Measurements from ENCODE around the gene RGMA. TPM values are rescaled to one million over a fixed set of nuclear protein-coding genes. Genes with fewer than 3 reads are reported as not detected.

Gene RGMA
- total RNA-seq, 2 experiments from 2014 or later: not detected

DNA sequence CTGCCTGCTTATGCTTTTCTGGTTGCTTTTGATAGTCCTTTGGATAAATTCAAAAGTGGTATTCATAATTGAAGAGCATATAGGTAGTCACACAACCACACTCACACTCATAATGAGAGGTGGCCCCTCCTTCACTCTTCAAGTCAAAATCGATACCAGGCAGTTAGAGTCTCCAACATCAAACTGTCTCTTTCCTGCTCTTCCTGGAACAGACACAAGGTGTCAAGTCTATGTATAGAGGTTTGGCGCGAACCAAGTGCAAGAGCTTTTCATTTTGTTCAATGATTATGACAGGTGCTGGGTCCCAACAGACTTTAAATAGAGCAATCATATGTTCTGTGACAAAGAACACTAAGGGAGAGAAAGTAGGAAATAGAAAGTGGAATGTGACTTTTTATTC lies 29.9 kb upstream of the RGMA start:
- CTCF ChIA-PET (ENCODE audit: unreplicated experiment): no interaction called here
- POLR2A ChIA-PET: no interaction called here
- Histone ChIP-seq H3K79me2 (ENCODE audit: insufficient read depth, low read depth, low read length) (no peaks in the 10 kb centered on the region), H3K4me1 (ENCODE audit: insufficient read depth, low read length, poor library complexity, severe bottlenecking) (no peaks in the 10 kb centered on the region), H3K4me2 (ENCODE audit: low read length) (no peak overlapping the region), H4K20me1 (ENCODE audit: insufficient read depth, low read length) (no peaks in the 10 kb centered on the region), H3K27ac (ENCODE audit: low read depth, low read length, poor library complexity, severe bottlenecking) (no peak overlapping the region), H3K4me3 (ENCODE audit: low read depth, low read length, poor library complexity, severe bottlenecking) (no peak overlapping the region), H2AFZ (ENCODE audit: low read length) (no peak overlapping the region), H3K36me3 (ENCODE audit: insufficient read depth, low read length) (no peaks in the 10 kb centered on the region), H3K9me3 (ENCODE audit: low read length) (no peaks in the 10 kb centered on the region), H3K9me2 (ENCODE audit: insufficient read depth, low read length) (no peaks in the 10 kb centered on the region)
- intact Hi-C loops (cut with micrococcal nuclease; ENCODE audit: unreplicated experiment): no loop called here
- TF ChIP-seq, protein P1, sequence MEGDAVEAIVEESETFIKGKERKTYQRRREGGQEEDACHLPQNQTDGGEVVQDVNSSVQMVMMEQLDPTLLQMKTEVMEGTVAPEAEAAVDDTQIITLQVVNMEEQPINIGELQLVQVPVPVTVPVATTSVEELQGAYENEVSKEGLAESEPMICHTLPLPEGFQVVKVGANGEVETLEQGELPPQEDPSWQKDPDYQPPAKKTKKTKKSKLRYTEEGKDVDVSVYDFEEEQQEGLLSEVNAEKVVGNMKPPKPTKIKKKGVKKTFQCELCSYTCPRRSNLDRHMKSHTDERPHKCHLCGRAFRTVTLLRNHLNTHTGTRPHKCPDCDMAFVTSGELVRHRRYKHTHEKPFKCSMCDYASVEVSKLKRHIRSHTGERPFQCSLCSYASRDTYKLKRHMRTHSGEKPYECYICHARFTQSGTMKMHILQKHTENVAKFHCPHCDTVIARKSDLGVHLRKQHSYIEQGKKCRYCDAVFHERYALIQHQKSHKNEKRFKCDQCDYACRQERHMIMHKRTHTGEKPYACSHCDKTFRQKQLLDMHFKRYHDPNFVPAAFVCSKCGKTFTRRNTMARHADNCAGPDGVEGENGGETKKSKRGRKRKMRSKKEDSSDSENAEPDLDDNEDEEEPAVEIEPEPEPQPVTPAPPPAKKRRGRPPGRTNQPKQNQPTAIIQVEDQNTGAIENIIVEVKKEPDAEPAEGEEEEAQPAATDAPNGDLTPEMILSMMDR (conservative IDR thresholded peaks at IDR 0.05; ENCODE audit: low read length): no peak
- no peak for TF ChIP-seq EZH2phosphoT487 (IDR thresholded peaks at IDR 0.05; ENCODE audit: borderline replicate concordance, low read depth, low read length)
- DNase-seq (ENCODE audit: low spot score): no peak
- no TSS peak for BruUV-seq (replicated peaks)

DNA sequence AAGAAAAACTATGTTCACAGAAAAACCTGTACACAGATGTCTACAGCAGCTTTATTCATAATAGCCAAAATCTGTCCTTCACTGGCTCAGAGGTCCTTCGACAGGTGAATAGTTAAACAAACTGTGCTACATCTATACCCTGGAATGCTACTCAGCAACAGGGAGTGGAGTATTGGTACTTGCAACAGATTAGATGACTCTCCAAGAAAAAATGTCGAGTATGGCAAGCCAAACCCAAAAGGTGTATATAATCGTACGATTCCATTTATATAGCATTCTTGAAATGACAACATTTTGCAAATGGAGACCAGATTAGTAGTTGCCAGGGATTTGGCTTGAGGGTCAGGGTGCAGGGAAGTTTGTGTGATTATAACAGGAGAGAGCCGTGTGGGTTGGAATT lies 22.4 kb upstream of the RGMA start:
- H3K4me2 ChIP-seq (ENCODE audit: low read length): no peak overlapping the region
- H3K4me3 ChIP-seq (ENCODE audit: low read depth, low read length, poor library complexity, severe bottlenecking): no peak overlapping the region
- no TSS peak for BruUV-seq (replicated peaks)
- TF ChIP-seq, protein P1 (conservative IDR thresholded peaks at IDR 0.05; ENCODE audit: low read length): no peak
- no peak for TF ChIP-seq EZH2phosphoT487 (IDR thresholded peaks at IDR 0.05; ENCODE audit: borderline replicate concordance, low read depth, low read length)
- H3K4me1 ChIP-seq (ENCODE audit: insufficient read depth, low read length, poor library complexity, severe bottlenecking): no peaks in the 10 kb centered on the region
- no peaks in the 10 kb centered on the region for H3K79me2 ChIP-seq (ENCODE audit: insufficient read depth, low read depth, low read length)
- no peaks in the 10 kb centered on the region for H4K20me1 ChIP-seq (ENCODE audit: insufficient read depth, low read length)
- no peak overlapping the region for H2AFZ ChIP-seq (ENCODE audit: low read length)
- ChIA-PET POLR2A (no interaction called here), CTCF (ENCODE audit: unreplicated experiment) (no interaction called here)
- intact Hi-C loops (cut with micrococcal nuclease; ENCODE audit: unreplicated experiment): no loop called here
- H3K9me3 ChIP-seq (ENCODE audit: low read length): no peaks in the 10 kb centered on the region
- DNase-seq (ENCODE audit: low spot score): no peak
- H3K27ac ChIP-seq (ENCODE audit: low read depth, low read length, poor library complexity, severe bottlenecking): no peak overlapping the region
- H3K36me3 ChIP-seq (ENCODE audit: insufficient read depth, low read length): no peaks in the 10 kb centered on the region
- H3K9me2 ChIP-seq (ENCODE audit: insufficient read depth, low read length): no peaks in the 10 kb centered on the region

DNA sequence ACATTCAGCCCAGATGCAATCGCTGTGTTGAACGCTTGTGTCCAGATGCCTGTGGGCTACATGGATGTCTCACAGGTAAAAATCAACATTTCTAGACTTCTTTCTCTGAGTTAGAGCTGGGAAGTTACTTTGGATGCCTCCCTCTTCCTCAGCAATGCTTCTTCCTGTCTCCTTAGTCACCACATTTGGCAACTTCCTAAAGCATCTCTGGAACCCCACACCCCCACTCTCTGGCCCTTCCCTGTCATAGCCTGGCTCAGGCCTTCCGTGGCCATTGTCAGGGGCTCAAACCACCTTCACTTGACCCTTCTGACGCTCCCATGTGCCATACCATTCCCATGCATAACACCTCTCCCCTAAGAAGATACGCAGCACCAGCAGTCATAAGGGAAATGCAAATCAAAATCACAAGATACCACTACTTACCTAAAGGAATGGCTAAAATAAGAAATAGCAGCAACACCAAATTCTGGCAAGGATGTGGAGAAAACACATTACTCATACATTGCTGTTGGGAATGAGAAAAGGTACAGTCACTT lies 21.6 kb upstream of the RGMA start:
- no peak overlapping the region for H3K27ac ChIP-seq (ENCODE audit: low read depth, low read length, poor library complexity, severe bottlenecking)
- H3K9me3 ChIP-seq (ENCODE audit: low read length): no peaks in the 10 kb centered on the region
- H3K4me3 ChIP-seq (ENCODE audit: low read depth, low read length, poor library complexity, severe bottlenecking): no peak overlapping the region
- H3K36me3 ChIP-seq (ENCODE audit: insufficient read depth, low read length): no peaks in the 10 kb centered on the region
- no peaks in the 10 kb centered on the region for H3K79me2 ChIP-seq (ENCODE audit: insufficient read depth, low read depth, low read length)
- no peaks in the 10 kb centered on the region for H3K4me1 ChIP-seq (ENCODE audit: insufficient read depth, low read length, poor library complexity, severe bottlenecking)
- no peak overlapping the region for H2AFZ ChIP-seq (ENCODE audit: low read length)
- no peak for DNase-seq (ENCODE audit: low spot score)
- ChIA-PET CTCF (ENCODE audit: unreplicated experiment) (interaction anchor here (0.6 kb wide), 1 partner anchor 20 kb away, joined by 5 read pairs; no protein-coding TSS in a partner anchor), POLR2A (no interaction called here)
- intact Hi-C loops (cut with micrococcal nuclease; ENCODE audit: unreplicated experiment): no loop called here
- BruUV-seq (replicated peaks): no TSS peak
- H3K9me2 ChIP-seq (ENCODE audit: insufficient read depth, low read length): no peaks in the 10 kb centered on the region
- H3K4me2 ChIP-seq (ENCODE audit: low read length): no peak overlapping the region
- H4K20me1 ChIP-seq (ENCODE audit: insufficient read depth, low read length): no peaks in the 10 kb centered on the region
- TF ChIP-seq EZH2phosphoT487 (IDR thresholded peaks at IDR 0.05; ENCODE audit: borderline replicate concordance, low read depth, low read length): no peak
- TF ChIP-seq, protein P1 (conservative IDR thresholded peaks at IDR 0.05; ENCODE audit: low read length): no peak

All from OCI-LY7 (cell line).